Pancreas (tissue), 10 donors: ENCODE data around the gene ESPNL. TPM values are rescaled to one million over a fixed set of nuclear protein-coding genes. Genes with fewer than 3 reads are reported as not detected.

Source experiments
- ATAC-seq, 4 donors: fragments of 200-7000 bp; cut with Tn5 transposase; one replicate each; pipeline versions ENCODE4 v1.8.0 to v1.9.1; 2020; ENCODE audit warnings: mild to moderate bottlenecking in 4 of 4, moderate library complexity in 4 of 4
- DNase-seq, 6 donors: peaks; one replicate each; pipeline ENCODE4 v3.0.0-alpha.2; 2020
- FAIRE-seq: peaks from 2 replicates; lab custom pipeline; 2012; peaks lifted over from hg19 to GRCh38; lab: Jason Lieb, UNC
- H3K27ac ChIP-seq, 4 donors: fragments of 200-600 bp; sonication (generic); 1 replicate in 3 of 4; 2 replicates in 1 of 4; pipeline versions ENCODE4 v1.5.0 to v1.8.0; 2020
- H3K27me3 ChIP-seq, 4 donors: fragments of 200-600 bp; one replicate each; pipeline ENCODE4 v1.8.0; 2021
- H3K36me3 ChIP-seq, 3 donors: fragments of 200-600 bp; sonication (generic) in 1 of 3; one replicate each; pipeline versions ENCODE4 v1.5.0 to v1.8.0; 2020 to 2021
- H3K4me1 ChIP-seq, 3 donors: fragments of 200-600 bp; one replicate each; pipeline ENCODE4 v1.8.0; 2021
- H3K4me3 ChIP-seq, 4 donors: fragments of 200-600 bp; sonication (generic) in 2 of 4; one replicate each; pipeline versions ENCODE4 v1.5.0 to v1.8.0; 2020 to 2021
- H3K9me3 ChIP-seq, 4 donors: fragments of 200-600 bp; one replicate each; pipeline ENCODE4 v1.8.0; 2021
- CTCF ChIP-seq, 4 donors: fragments of 200-600 bp; sonication (generic) in 3 of 4; IDR thresholded peaks; one replicate each; pipeline versions ENCODE4 v1.5.0 to v1.8.0; 2021; ENCODE audit warnings: antibody characterized with exemption in 4 of 4
- WGBS, 2 donors: extraction: QIAGEN DNeasy Blood & Tissue Kit; methylation state at CpG; one replicate each; pipeline ENCODE4 v1.1.7; 2013; 5-methylcytosine and 5-hydroxymethylcytosine counted together
- intact Hi-C, 3 donors: fragments of 100-400 bp; cut with DNase I; formaldehyde crosslinking; loops; one replicate each; pipeline versions ENCODE4 v1.11.1 to v1.14.2; 2022
- polyA plus RNA-seq, 2 donors: library from polyadenylated mRNA; stranded (reverse); fragments of 200-250 nt; gene quantifications; one replicate each; pipeline ENCODE4 v1.2.3, GENCODE V29; 2013
- total RNA-seq, 6 donors: library from RNA; stranded (reverse); fragmentation: NEBNext Ultra II Directional in 4 of 6; extraction: Animal tissue kit (Norgen Biotek cat#: 25700) in 4 of 6; gene quantifications; one replicate each; pipeline versions ENCODE4 v1.2.1 to v1.2.4, GENCODE V29; 2021 to 2023
- donor health status: healthy with polysubstance abuse.
- donor health status: DM: no; HTN: no; CAD: no; lungs with moderate emphysema.
- donor health status: DM: no; HTN: no; CAD: no.
- donor health status: control.
- donor health status: control.
- donor health status: Bipolar disorder and iron deficiency.
- donor health status: DM: yes; HTN: yes; CAD: no.
- donor health status: DM: no; HTN: no; CAD: no.
- donor health status: DM: no; HTN: no; CAD: no.
- donor health status: DM: yes; HTN: yes; CAD: no.

The ESPNL gene
- total and polyA plus RNA-seq, 8 donors, result 0.05 to 0.72 (median 0.25) TPM; not detected in 1

DNA sequence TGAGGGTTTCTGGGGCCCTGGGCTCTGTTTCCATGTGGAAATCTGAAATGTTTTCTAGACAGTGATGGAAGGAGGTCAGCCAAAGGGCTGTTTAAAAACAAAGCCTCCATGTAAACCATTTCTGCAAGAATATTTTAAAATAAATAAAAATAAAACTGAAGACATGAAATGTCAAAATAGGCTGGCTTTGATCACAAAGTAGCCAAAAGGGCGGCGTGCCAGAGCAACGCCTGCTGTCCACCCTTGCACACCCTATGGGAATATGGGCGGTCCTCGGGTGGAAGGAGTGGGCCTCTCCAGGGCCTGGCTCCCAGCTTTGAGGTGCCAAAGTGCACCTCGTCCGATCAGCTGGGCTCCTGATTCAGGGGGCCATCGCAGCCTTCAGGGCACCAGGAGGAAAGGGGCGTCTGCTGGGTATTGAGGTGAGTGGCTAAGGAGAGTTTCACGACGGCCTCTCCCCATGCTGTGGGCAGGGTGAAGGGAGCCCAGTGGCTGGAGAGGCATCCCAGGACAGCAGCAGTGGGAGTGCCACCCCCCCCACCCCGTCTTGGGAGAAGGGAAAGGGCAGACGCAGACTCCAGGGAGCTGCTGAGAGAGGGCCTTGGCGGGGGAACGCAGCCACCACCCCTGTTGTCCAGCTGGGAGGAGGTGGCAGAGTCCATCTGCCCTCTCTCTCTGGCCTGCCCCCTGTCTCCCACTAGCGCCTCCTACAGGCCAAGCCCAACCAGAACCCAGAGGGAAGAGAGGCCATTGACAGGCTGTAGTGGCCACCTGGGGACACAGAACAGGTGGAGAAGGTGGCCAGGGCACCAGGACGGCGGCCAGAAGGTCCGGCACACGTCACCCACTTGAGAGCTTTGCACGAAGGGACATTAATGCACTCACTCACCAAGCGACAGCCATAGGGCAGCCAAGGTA is 52.9 kb downstream of the ESPNL start:
- Histone ChIP-seq H3K4me1 (no peaks in the 10 kb centered on the region), H3K4me3 (no peak overlapping the region), H3K27me3 (no peaks in the 10 kb centered on the region), H3K36me3 (no peaks in the 10 kb centered on the region), H3K9me3 (no peaks in the 10 kb centered on the region), H3K27ac (no peak overlapping the region)
- TF ChIP-seq CTCF (IDR thresholded peaks at IDR 0.05), result no peak
- WGBS, 2 donors, result 79 to 80% methylated on average over 19 to 22 of the region's 22 CpGs
- FAIRE-seq (no peak), DNase-seq (peak in 2 of 6 donors; percentile 33 to 40), ATAC-seq (no peak)
- intact Hi-C loops, result no loop called here

DNA sequence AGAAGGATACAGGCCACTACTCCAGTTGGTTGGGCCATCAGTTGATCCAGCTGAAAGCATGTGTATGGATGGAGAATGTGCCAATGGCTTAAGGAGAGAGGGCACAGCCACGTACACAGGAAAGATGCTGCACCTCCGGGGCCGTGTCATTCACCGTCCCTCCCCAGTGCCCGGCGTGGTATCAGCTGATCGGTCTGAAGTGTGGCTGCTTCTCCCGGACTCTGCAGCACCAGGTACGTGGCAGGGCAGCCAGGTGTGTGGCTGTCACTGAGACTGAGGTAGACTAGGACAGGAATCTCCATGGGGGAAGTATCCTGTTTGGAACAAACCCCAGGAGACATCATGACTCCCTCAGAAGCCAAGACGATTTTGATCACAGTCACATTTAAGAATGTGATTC is 54.4 kb downstream of the ESPNL start:
- intact Hi-C loops, result no loop called here
- peak in 1 of 6 donors; percentile 25 for DNase-seq

GRCh38 chr2:238155051-238155760 is 55.1 kb downstream of the ESPNL start:
- TF ChIP-seq CTCF (IDR thresholded peaks at IDR 0.05), result no peak
- Histone ChIP-seq H3K4me1 (no peaks in the 10 kb centered on the region), H3K27ac (no peak overlapping the region), H3K27me3 (no peaks in the 10 kb centered on the region), H3K9me3 (no peaks in the 10 kb centered on the region), H3K4me3 (no peak overlapping the region), H3K36me3 (no peaks in the 10 kb centered on the region)
- DNase-seq, result peak in 1 of 6 donors; percentile 10
- FAIRE-seq, result no peak
- intact Hi-C loops, result no loop called here
- 82 to 87% methylated on average over 19 of the region's 19 CpGs for WGBS, 2 donors
- ATAC-seq, result peak in 1 of 4 donors; percentile 45

More for the DNA sequence above, 54.4 kb downstream of the ESPNL start:
- Histone ChIP-seq H3K4me3 (no peak overlapping the region), H3K36me3 (no peaks in the 10 kb centered on the region), H3K27ac (no peak overlapping the region), H3K4me1 (no peaks in the 10 kb centered on the region), H3K9me3 (no peaks in the 10 kb centered on the region), H3K27me3 (no peaks in the 10 kb centered on the region)
- FAIRE-seq (no peak), ATAC-seq (no peak)
- TF ChIP-seq CTCF (IDR thresholded peaks at IDR 0.05), result no peak
- WGBS, 2 donors, result 91 to 95% methylated on average over 10 of the region's 10 CpGs

GRCh38 chr2:238155761-238156694 is 55.9 kb downstream of the ESPNL start:
- no peak overlapping the region for H3K4me3 ChIP-seq
- ATAC-seq, result no peak
- intact Hi-C loops, result no loop called here
- 77 to 83% methylated on average over 18 of the region's 18 CpGs for WGBS, 2 donors
- TF ChIP-seq CTCF (IDR thresholded peaks at IDR 0.05), result no peak
- no peak for DNase-seq
- no peak for FAIRE-seq
- H3K27me3 ChIP-seq, result no peaks in the 10 kb centered on the region
- H3K27ac ChIP-seq, result no peak overlapping the region
- H3K36me3 ChIP-seq, result no peaks in the 10 kb centered on the region
- H3K9me3 ChIP-seq, result no peaks in the 10 kb centered on the region
- no peaks in the 10 kb centered on the region for H3K4me1 ChIP-seq
